ENCODE data around the gene RHOF.

Gene RHOF

GRCh38 chr12:121830134-121830533 is 36.6 kb upstream of the RHOF start:
- Histone ChIP-seq H3K36me3 (ENCODE audit: control insufficient read depth, low read length) (peaks cover 59% of the 10 kb centered on the region), H4K20me1 (ENCODE audit: control insufficient read depth, insufficient read depth, low read depth, low read length) (peaks cover 5% of the 10 kb centered on the region; the same call in 1 of the 2 replicates), H3K4me1 (ENCODE audit: control insufficient read depth, low read length) (peaks cover 6% of the 10 kb centered on the region), H3K4me2 (ENCODE audit: low read length) (no peak overlapping the region), H3K27me3 (ENCODE audit: control insufficient read depth, low read length) (no peaks in the 10 kb centered on the region), H3F3A (ENCODE audit: control insufficient read depth, insufficient read depth) (peaks cover 8% of the 10 kb centered on the region; the same call in 1 of the 2 replicates), H3K27ac (ENCODE audit: low read depth, low read length) (no peak overlapping the region), H3K4me3 (ENCODE audit: low read length) (no peak overlapping the region), H3K9me3 (ENCODE audit: control insufficient read depth, insufficient read depth, low read length) (no peaks in the 10 kb centered on the region), H3K79me2 (ENCODE audit: control insufficient read depth, low read length) (no peaks in the 10 kb centered on the region), H3K9me2 (replicated peaks; ENCODE audit: control insufficient read depth, low read length) (no peaks in the 10 kb centered on the region)
- TF ChIP-seq EZH2phosphoT487 (IDR thresholded peaks at IDR 0.05; ENCODE audit: borderline replicate concordance, low read length): no peak
- TF ChIP-seq, protein P1, sequence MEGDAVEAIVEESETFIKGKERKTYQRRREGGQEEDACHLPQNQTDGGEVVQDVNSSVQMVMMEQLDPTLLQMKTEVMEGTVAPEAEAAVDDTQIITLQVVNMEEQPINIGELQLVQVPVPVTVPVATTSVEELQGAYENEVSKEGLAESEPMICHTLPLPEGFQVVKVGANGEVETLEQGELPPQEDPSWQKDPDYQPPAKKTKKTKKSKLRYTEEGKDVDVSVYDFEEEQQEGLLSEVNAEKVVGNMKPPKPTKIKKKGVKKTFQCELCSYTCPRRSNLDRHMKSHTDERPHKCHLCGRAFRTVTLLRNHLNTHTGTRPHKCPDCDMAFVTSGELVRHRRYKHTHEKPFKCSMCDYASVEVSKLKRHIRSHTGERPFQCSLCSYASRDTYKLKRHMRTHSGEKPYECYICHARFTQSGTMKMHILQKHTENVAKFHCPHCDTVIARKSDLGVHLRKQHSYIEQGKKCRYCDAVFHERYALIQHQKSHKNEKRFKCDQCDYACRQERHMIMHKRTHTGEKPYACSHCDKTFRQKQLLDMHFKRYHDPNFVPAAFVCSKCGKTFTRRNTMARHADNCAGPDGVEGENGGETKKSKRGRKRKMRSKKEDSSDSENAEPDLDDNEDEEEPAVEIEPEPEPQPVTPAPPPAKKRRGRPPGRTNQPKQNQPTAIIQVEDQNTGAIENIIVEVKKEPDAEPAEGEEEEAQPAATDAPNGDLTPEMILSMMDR (IDR thresholded peaks at IDR 0.05; ENCODE audit: low read depth, low read length, poor library complexity, severe bottlenecking): no peak

- Histone ChIP-seq H3K79me2 (ENCODE audit: control insufficient read depth, low read length) (no peaks in the 10 kb centered on the region), H3F3A (ENCODE audit: control insufficient read depth, insufficient read depth) (peaks cover 8% of the 10 kb centered on the region; the same call in 1 of the 2 replicates), H3K36me3 (ENCODE audit: control insufficient read depth, low read length) (peaks cover 66% of the 10 kb centered on the region), H3K4me3 (ENCODE audit: low read length) (no peak overlapping the region), H3K9me2 (replicated peaks; ENCODE audit: control insufficient read depth, low read length) (no peaks in the 10 kb centered on the region), H3K27me3 (ENCODE audit: control insufficient read depth, low read length) (no peaks in the 10 kb centered on the region), H3K9me3 (ENCODE audit: control insufficient read depth, insufficient read depth, low read length) (no peaks in the 10 kb centered on the region), H3K4me1 (ENCODE audit: control insufficient read depth, low read length) (peaks cover 6% of the 10 kb centered on the region), H4K20me1 (ENCODE audit: control insufficient read depth, insufficient read depth, low read depth, low read length) (peaks cover 5% of the 10 kb centered on the region; the same call in 1 of the 2 replicates), H3K4me2 (ENCODE audit: low read length) (no peak overlapping the region), H3K27ac (ENCODE audit: low read depth, low read length) (no peak overlapping the region)
- TF ChIP-seq EZH2phosphoT487 (IDR thresholded peaks at IDR 0.05; ENCODE audit: borderline replicate concordance, low read length): no peak
- TF ChIP-seq, protein P1 (IDR thresholded peaks at IDR 0.05; ENCODE audit: low read depth, low read length, poor library complexity, severe bottlenecking): no peak
These were observed 35.9 kb upstream of the RHOF start for GRCh38 chr12:121829250-121829918.

DNA sequence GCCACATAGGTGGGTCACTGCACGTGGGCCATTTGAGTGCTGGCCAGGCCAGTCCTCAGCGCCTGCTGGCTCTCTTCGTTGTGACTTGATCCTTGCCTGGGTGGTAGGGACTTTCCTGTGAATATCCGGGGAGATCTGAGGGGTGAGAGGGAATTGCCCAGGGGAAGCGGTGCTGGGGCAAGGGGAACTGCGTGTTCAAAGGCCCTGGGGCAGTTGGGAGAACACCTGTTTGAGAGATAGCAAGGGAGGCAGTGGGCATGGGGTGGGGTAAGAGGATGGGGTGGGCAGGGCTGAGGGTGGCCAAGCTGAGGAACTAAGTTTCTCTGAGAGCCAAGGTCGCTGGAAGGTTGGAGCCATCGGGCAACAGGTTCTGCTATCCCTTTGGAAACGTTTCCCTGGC is 35.3 kb upstream of the RHOF start:
- no peaks in the 10 kb centered on the region for H3K9me3 ChIP-seq (ENCODE audit: control insufficient read depth, insufficient read depth, low read length)
- H3K79me2 ChIP-seq (ENCODE audit: control insufficient read depth, low read length): no peaks in the 10 kb centered on the region
- H3K4me2 ChIP-seq (ENCODE audit: low read length): no peak overlapping the region
- peaks cover 71% of the 10 kb centered on the region for H3K36me3 ChIP-seq (ENCODE audit: control insufficient read depth, low read length)
- TF ChIP-seq EZH2phosphoT487 (IDR thresholded peaks at IDR 0.05; ENCODE audit: borderline replicate concordance, low read length): no peak
- TF ChIP-seq, protein P1 (IDR thresholded peaks at IDR 0.05; ENCODE audit: low read depth, low read length, poor library complexity, severe bottlenecking): no peak
- H3K4me1 ChIP-seq (ENCODE audit: control insufficient read depth, low read length): peaks cover 6% of the 10 kb centered on the region
- H3F3A ChIP-seq (ENCODE audit: control insufficient read depth, insufficient read depth): peaks cover 4% of the 10 kb centered on the region; the same call in 1 of the 2 replicates
- H4K20me1 ChIP-seq (ENCODE audit: control insufficient read depth, insufficient read depth, low read depth, low read length): peaks cover 5% of the 10 kb centered on the region; the same call in 1 of the 2 replicates
- no peaks in the 10 kb centered on the region for H3K9me2 ChIP-seq (replicated peaks; ENCODE audit: control insufficient read depth, low read length)
- H3K27ac ChIP-seq (ENCODE audit: low read depth, low read length): no peak overlapping the region
- H3K27me3 ChIP-seq (ENCODE audit: control insufficient read depth, low read length): no peaks in the 10 kb centered on the region
- H3K4me3 ChIP-seq (ENCODE audit: low read length): no peak overlapping the region
